GM11168 (cell line): ENCODE measurements around the gene FASTKD1.

ENCODE experiments used
- in situ Hi-C: fragments of 300-500 bp; cut with MboI; formaldehyde crosslinking; loops from one replicate; pipeline ENCODE4 v1.12.0; 2022; ENCODE audit warnings: low sequenced_read_pairs; ENCODE audit not compliant: unreplicated experiment

FASTKD1 gene

DNA sequence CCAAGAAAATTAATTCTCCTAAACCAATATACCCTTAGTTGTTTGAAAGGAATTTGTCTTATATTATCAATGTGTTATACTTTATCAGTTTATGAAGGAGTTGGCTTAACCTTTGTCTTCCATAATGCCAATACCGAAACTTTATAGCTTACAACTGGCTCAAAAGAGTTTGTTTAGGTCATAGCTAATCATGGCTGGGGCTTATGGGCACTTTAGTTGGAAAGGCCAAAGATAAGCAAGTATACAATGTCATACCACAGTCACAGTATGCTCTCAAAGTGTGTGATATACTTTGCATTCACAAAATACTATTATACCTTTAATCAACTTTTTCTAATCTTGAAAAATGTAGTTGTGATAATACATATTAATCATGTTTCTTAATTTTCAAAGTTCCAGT, 61.8 kb downstream of the FASTKD1 start:
- in situ Hi-C loops, result no loop called here

DNA sequence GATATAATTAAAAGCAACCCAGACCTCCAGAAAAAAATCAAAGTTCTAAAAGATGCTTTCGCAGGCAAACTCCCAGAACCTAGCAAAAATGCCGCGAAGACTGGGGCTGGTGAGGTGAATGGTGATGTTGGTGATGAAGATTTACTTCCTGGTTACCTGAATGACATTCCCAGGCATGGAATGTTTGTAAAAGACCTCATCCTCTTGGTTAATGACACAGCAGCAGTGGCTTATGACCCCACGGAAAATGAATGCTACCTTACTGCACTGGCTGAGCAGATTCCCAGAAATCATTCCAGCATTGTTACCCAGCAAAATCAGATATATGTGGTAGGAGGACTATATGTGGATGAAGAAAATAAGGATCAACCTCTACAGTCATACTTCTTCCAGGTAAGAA, 63.2 kb downstream of the FASTKD1 start:
- in situ Hi-C loops, result no loop called here

DNA sequence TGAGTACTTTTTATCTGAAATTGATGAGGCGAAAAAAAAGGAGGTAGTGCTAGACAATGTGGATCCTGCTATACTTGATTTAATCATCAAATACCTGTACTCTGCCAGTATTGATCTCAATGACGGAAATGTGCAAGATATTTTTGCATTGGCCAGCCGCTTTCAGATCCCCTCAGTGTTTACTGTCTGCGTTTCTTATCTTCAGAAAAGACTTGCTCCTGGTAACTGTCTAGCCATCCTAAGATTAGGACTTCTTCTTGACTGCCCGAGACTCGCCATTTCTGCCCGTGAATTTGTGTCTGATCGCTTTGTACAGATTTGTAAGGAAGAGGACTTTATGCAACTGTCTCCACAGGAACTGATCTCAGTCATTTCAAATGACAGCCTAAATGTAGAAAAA, 63.7 kb downstream of the FASTKD1 start:
- in situ Hi-C loops, result no loop called here

DNA sequence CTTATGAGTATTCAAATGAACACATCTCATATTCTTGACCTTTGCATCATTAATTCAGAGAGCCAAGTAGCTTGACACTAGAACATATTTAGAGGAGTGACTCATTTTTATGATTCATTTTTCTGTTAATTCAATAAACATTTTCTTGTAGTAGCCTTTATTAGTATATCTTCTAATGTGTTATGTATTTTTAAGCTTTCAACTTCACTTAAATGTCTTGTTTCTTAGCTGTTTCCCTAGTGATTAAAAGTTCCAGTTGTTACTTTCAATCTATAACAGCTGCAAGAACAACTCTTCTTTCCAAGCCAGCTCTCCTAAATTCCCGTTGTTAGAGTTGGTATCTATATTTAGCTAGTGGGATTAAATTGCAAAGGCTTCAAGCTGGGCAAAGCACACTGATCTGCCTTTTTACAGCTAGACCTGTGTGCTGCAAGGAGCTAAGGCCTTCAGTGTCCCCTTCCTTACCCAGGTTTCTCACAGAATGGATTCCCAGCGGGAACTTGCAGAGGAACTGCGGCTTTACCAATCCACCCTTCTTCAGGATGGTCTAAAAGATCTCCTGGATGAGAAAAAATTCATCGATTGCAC, 64.3 kb downstream of the FASTKD1 start, which contains the start of gene KLHL41:
TSS of gene KLHL41 (plus strand) at position 405 of the 588 bp plus-strand sequence. CDS start at position 482, 77 bp downstream.
- in situ Hi-C loops, result no loop called here

DNA sequence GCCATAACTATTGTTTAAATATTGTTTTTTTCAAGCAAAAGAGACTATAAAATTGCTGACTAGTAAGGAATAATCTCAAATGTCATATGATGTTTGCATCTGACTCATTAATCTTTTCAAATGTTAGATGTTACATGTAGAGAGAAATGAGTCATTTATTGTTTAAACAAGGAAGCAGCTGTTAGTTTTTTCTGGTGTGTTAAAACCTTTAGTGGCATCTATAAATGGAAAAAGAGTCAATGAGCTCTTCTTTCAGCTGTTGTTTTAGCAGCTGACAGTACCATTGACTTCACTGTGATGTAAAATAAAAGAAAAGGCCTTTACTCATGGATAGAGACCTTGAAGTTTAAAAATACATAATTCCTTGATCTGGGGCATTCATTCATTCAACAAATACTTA, 66.0 kb downstream of the FASTKD1 start:
- in situ Hi-C loops, result no loop called here

DNA sequence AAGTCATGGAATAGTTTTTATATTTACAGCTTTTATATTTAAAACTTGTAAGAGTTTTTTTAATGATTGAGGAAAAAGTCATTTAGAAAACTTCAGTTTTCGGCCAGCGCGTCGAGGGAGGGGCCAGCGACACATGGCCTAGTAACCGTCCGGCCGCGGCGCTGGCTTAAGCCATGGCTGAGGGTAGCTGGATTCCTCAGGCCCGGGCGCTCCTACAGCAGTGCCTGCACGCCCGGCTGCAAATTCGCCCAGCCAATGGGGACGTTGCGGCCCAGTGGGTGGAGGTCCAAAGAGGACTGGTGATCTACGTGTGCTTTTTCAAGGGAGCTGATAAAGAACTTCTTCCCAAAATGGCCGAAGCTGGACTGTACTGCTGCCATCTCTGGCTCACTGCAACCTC, 69.0 kb downstream of the FASTKD1 start:
- in situ Hi-C loops, result no loop called here

DNA sequence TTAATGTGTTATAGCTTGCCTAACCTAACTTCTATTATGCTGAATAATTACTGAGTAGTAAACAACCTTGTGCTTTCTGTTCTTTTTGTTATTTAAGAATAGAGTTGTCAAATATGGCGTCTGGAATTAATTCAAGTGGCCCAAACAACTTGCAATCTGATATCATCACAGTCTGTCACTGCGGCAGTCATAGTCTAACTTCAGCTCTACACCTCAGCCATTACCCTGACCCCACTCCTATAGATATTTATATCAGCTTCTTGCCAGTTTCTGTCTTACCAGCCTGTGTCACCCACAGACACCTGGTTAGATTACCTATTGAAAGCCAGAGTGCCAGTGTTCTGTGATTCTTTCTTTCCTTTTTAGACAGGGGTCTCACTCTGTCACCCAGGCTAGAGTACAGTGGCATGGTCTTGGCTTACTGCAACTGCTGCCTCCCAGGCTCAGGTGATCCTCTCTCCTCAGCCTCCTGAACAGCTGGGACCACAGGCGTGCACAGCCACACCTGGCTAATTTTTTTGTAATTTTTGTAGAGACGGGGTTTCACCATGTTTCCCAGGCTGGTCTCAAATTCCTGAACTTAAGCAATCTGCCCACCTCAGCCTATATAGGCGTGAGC, 78.2 kb downstream of the FASTKD1 start:
- in situ Hi-C loops, result no loop called here

DNA sequence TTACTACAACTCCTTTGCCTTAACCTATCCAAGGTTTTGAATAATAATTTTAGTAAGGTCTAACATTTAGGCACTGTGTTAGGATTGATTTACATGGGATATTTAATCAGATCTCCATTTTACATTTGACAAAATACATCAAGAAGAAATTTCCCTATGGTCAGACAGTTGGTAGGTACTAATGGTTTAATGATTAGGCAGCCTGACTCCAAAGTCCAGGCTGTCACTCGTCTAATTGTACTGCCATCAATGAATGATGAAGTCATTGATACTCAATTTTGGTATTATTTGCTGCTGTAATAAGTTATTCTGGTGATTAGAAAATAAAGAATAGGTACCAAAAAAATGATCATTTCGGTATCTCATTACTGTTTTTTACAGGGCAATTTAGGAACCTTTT, 80.3 kb downstream of the FASTKD1 start:
- in situ Hi-C loops, result no loop called here

DNA sequence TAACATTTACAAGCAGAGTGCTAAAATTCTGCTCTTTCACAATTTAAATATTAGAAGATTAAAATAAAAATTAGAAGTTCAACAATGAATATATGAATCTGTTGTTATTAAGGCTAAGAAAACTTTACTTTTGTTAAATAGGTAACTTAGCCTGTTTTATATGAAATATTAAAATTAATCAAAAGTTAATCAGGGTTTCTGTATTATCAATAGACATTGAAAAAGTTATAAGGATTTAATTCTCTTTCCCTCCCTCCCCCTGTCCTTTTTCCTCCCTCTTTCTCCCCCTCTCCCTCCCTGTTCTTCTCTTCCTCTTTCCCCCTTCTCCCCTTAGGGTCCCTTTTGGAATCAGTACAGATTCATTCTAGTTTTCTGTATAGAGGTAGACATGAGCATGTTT, 82.3 kb downstream of the FASTKD1 start:
- in situ Hi-C loops, result no loop called here

DNA sequence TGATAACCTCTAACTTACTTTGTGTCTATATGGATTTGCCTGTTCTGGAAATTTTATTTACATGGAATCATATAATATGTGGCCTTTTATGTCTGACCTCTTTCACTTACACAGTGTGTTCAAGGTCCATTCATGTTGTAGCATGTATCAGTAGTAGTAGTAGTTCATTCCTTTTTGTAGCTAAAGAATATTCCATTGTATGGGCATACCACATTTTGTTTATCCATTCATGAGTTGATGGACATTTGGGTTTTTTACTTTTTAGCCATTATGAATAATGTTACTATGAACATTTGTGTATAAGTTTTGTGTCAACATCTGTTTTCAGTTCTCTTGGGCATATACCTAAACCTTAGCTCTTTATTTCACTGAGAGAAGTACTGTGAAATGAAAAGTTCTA, 82.8 kb downstream of the FASTKD1 start:
- in situ Hi-C loops, result no loop called here

DNA sequence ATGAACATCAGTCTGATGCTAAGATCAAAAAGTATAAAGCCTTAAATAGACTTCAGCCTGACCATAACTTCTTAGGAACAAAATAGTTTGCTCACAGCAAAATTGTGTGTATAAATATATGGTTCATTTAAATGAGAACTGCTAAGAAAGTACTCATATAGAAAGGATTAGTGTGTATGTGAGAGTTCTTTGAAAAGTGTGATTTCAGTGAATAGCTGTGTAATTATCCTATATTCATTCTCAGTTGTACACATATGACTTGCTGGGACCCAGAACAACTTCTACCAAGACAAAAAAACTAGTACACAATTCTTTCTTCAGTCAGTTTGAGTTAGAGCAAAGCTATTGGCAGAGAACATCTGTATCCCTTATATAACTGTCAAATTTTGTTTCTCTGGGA, 87.2 kb downstream of the FASTKD1 start:
- in situ Hi-C loops, result no loop called here

DNA sequence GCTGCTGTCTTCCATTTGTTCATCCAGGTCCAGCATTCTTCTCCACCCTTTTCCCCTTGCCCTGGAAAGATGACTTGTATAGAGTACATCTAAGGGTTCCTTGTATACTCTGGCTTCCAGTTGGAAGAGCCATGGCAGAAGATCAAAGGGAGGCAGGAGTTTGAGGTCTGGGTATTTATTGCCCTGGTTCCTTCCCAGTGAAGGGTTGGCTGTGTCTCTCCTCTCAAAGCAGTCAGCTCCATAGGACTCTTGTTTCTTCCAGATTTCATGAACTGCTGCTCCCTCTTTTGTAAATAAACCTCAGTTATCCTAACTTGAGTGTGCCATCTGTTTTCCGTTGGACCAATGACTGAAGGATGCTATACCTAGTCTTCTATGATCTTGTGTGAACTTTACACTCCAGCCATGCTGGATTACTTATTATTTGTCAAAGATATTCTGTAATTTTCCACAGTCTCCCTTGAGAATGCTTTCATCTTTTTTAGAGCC, 88.0 kb downstream of the FASTKD1 start:
- in situ Hi-C loops, result no loop called here

DNA sequence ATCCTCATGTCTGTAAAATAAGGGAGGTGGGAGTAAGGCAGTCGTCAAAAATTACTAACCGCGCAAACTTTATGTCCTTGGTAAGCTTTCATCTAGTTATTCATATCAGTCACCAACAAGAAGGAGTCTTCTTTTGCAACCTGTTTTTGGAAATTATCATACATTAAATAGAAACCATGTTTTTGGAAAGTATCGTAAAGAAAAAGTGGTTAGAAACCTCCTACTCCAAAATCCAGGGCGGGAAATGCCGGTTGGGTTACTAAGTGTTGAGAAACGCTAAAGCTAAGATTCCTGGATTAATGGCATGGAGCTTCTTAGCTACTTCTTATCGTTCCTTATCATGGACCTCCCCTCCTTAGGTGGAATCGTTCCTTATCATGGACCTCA, 93.6 kb downstream of the FASTKD1 start:
- in situ Hi-C loops, result no loop called here
